GM19397 (cell line): ENCODE results near the gene ARHGEF4.

Experiments
- ATAC-seq: cut with Tn5 transposase; IDR thresholded peaks from one replicate; pipeline ENCODE4 v1.9.1; 2021; ENCODE audit warnings: mild to moderate bottlenecking, moderate library complexity; ENCODE audit not compliant: unreplicated experiment

ARHGEF4 gene

GRCh38 chr2:131045286-131046027 lies 208.7 kb downstream of the ARHGEF4 start:
- ATAC-seq = no peak

DNA sequence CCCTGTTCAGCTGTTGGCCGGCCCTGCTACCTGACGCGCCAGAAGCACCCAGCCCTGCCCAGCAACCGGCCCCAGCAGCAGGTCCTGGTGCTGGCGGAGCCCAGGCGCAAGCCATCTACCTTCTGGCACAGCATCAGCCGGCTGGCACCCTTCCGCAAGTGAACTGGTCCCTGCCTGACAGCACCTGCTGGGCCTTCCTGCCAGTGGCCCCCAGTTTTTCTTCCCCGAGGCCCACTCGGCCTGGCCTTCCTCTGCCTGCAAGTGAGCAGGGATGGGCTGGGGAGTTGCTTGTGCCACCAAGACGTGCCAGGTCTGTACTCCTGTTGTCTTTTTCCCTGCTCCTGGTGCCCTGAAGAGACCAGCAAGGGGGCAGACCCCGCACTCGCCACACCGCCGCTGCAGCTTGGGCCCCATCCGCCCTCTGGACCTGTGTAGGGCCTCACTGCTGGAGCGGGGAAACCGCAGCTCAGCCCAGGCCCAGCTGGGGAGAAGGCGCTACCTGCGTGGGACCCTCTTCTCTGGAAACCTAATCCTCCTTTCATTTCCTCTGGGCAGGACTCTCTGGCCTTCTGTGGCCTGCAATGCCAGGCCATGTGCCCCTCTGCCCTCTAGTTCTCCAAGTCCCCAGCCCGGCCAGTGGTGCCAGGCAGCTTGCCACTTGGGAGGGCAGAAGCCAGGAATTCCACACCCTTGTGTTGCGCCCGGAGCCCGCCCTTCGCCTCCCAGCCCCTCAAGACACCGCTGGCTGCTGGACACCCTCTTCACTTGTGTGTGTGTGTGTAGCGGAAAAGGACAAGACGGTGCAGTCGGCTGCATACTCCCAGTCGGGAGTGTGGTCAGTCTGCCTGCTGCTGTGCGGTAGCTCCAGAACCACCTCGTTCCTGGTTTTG lies 209.6 kb downstream of the ARHGEF4 start:
- no peak for ATAC-seq

GRCh38 chr2:131046918-131047652 lies 210.4 kb downstream of the ARHGEF4 start:
- ATAC-seq = no peak

- no peak for ATAC-seq
These were observed 211.3 kb downstream of the ARHGEF4 start for GRCh38 chr2:131047920-131048560.

- ATAC-seq = no peak
These were observed 211.9 kb downstream of the ARHGEF4 start for GRCh38 chr2:131048641-131049040.

DNA sequence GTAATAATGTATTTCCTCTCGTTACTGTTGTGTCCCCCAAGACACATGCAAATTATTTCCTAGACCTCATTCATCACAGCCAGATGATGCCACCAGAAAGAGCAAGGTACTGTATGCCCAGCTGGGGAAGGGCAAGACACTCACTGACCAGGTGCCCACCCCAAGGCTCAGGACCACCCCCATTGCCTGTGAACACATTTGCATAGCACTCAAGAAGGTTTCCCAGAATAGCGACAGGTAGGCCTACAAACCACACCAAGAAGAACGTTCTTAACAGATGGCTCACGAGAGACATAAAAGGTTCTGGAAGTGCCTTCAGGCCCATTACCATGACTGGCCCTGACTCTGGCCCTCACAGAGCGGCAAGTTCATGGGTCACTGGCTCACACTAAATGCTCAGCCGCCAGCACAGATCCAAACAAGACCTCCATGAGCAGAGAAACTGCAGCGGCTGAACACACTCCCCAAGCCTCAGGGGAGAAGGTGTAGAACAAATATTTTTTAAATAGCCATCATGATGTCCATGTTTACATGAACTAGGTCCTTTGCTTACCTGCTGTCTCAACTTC lies 212.5 kb downstream of the ARHGEF4 start:
- ATAC-seq = no peak

- no peak for ATAC-seq
These were observed 214.2 kb downstream of the ARHGEF4 start for GRCh38 chr2:131050896-131051295.

DNA sequence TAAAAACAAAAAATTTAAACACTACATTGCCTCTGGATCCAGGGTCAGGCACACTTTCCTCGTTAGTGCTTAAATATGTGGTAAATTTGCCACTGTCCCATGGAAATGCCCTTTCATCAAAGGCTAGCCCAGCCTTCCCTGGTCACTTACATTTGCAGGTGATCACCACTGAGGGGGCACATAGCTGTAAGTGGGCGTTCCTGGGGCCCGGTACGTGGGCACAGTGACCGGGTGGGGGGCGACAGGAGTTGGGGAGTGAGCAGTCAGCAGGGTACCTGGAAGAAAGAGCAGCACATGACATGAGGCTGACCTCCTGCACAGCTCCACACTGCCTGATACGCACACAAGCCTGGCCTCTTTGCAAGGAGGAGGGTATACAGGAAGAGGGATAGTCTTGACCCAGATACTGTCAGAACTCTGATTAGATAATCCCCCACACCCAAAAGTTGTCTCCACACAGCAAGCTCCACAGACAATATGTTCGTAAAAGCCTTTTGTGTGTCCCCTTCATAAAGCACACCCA lies 216.1 kb downstream of the ARHGEF4 start:
- ATAC-seq = no peak

DNA sequence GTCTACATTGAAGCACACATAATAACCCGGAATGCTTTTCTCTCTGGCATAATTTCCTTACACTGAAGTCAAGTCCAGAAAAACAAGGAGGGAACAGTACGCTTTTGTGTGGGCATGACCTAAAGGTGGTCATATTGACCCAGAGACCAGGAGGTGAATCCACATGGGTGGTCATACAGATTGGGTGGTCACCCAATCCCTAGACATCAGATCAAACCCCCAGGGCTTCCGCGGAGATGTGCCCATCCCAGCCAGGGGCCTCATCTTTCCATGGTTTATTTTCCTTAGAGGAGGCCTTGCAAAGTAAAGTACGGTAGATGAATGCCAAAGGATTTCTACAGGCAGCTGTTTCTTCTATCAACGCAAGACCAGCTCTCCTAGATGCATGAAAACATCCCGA lies 217.8 kb downstream of the ARHGEF4 start:
- no peak for ATAC-seq

DNA sequence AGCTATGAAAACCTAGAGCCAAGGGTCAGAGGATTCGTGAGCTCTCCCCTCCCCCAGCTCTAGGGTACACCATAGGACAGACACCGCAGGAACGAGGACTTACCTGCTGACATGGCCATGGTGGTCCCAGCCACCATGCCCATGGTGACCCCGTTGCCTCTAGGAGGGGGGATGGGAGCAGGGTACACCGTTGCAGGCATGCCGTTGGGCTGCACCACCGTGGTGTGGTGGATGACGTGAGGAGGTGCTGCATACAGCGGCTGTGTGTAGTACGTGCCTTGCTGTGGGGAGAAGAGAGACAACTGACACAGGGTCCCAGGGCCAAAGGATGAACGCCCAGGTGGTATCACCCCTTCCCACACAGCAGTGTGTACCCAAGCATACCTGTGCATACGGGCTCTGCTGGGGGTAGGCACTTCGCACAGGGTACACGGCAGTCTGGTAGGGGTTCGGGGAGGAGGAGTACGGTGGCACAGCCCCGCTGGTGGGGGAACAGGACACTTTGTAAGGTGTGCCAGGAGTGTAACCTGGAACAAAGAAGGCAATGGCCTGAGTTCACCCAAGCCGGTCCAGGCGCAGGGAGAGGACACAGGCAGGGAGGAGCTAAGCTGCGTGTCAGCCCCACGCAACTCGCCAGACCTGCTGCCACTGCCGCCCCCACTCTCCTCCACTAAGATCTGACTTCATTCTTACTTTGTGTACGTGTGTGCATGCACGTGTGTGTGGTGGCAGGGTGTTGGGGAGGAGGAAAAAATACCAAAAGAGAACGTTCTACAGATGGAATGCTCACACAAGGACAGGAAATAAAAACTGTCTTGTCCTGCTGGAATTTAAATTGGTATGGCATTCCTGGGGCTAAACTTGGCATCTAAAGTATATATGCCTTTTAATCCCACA lies 218.7 kb downstream of the ARHGEF4 start:
- ATAC-seq = no peak

- no peak for ATAC-seq
These were observed 219.7 kb downstream of the ARHGEF4 start for GRCh38 chr2:131056204-131056931.

DNA sequence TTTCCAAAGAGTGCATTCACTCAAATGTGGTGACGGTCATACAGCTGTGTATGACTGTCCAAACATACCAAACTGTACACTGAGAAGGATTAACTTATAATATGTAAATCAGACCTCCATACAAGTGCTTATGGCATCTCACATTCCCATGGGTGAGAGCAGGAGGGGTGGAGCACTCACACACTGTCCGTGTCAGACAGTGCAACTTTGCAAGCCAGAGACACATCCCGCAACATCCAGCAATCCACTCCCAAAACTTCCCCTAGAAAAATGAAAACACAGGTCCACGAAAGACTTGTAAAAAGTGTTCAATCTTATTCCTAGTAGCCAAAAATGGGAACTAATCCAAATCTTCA lies 220.2 kb downstream of the ARHGEF4 start:
- ATAC-seq = no peak

- no peak for ATAC-seq
These were observed 221.6 kb downstream of the ARHGEF4 start for GRCh38 chr2:131058214-131058843.

- ATAC-seq = no peak
These were observed 222.2 kb downstream of the ARHGEF4 start for GRCh38 chr2:131058920-131059319.

- no peak for ATAC-seq
These were observed 227.0 kb downstream of the ARHGEF4 start for GRCh38 chr2:131063501-131064283.

DNA sequence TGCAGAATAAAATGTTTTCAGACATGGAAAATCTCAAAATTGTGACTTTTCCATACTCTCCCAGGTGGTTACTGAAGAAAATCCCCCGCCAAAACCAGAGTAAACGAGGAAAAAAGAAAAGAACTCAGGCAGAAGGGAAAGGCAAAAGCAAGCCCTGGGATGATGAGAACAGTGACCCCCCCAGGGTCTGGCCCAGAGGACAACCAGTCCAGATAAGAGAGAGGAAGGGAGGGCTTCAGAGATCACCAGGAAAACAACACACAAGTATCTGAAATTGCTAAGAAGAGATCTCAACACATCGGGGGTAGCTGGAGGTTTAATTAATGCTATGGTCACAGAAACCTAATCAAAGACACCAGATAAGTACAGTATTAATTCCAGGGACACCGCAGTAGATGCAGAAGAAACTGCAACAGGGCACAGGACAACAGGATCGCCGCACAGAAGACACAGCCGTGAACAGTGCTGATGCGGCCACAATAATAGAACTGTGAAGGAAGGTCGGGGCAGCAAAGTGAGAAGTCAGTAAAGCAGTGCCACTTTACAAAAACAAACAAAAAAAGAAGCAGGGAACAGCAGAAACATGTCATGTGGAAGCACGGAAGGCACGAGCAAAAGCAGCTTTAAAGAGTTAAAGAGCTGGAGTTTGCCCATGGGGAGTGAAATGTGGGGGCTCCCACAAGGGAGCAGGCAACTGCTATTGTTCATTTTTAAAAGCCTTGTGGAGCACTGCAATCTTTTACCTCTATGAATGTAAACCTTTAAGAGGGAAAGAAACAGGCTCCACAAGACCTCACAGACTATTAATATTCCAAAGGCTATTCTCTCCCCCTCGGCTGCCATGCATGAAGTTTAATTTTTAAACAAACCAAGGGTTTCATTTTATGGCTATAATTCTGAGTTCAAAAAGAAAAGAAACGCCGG lies 228.1 kb downstream of the ARHGEF4 start:
- no peak for ATAC-seq
